ENCODE results near the gene HMOX1. TPM values are rescaled to one million over a fixed set of nuclear protein-coding genes. Genes with fewer than 3 reads are reported as not detected.
"Not testable (repeated sequence)": the region's sequence is repeated elsewhere in the genome, so short reads cannot be mapped to it uniquely, and the experiment has no call there.

The HMOX1 gene
- total RNA-seq, 1 experiment from 2014 or later, result 12.1 TPM

GRCh38 chr22:35394810-35395563, 14.1 kb downstream of the HMOX1 start:
- CTCF ChIA-PET, result interaction anchor here (1.1 kb wide), 1 partner anchor 44 kb away, joined by 3 read pairs; no protein-coding TSS in a partner anchor
- ATAC-seq, result no peak
- no peak overlapping the region for H3K4me3 Mint-ChIP-seq
- no peak overlapping the region; the same call in 1 of the 2 replicates for H3K27ac Mint-ChIP-seq
- H3K9me3 Mint-ChIP-seq, result no peaks in the 10 kb centered on the region
- peaks cover 19% of the 10 kb centered on the region for H3K4me1 Mint-ChIP-seq
- POLR2A ChIA-PET, result interaction anchor here (0.5 kb wide), 1 partner anchor 26 kb away, joined by 3 read pairs; no protein-coding TSS in a partner anchor
- H3K36me3 Mint-ChIP-seq, result peaks cover 5% of the 10 kb centered on the region
- no peak for DNase-seq (ENCODE audit: low spot score)
- no peaks in the 10 kb centered on the region for H3K27me3 Mint-ChIP-seq (ENCODE audit: low read depth)
- TF ChIP-seq EMX1 (CRISPR knock-in tag; IDR thresholded peaks at IDR 0.05) (no peak), CTCF (IDR thresholded peaks at IDR 0.05) (no peak), ZNF281 (CRISPR knock-in tag; IDR thresholded peaks at IDR 0.05) (no peak), CBFB (CRISPR knock-in tag; IDR thresholded peaks at IDR 0.05; ENCODE audit: low read depth) (no peak), AR (CRISPR knock-in tag; IDR thresholded peaks at IDR 0.05) (no peak), ZBTB21 (CRISPR knock-in tag; IDR thresholded peaks at IDR 0.05; ENCODE audit: borderline replicate concordance) (no peak), FOXJ3 (CRISPR knock-in tag; IDR thresholded peaks at IDR 0.05; ENCODE audit: borderline replicate concordance) (no peak), MYBL2 (CRISPR knock-in tag; IDR thresholded peaks at IDR 0.05) (no peak), RORB (CRISPR knock-in tag; IDR thresholded peaks at IDR 0.05) (no peak), ERG (CRISPR knock-in tag; IDR thresholded peaks at IDR 0.05) (no peak), CDX4 (CRISPR knock-in tag; IDR thresholded peaks at IDR 0.05; ENCODE audit: borderline replicate concordance) (no peak), ETV6 (CRISPR knock-in tag; IDR thresholded peaks at IDR 0.05) (no peak), IRF2 (CRISPR knock-in tag; IDR thresholded peaks at IDR 0.05; ENCODE audit: borderline replicate concordance, low read depth) (no peak)

GRCh38 chr22:35396622-35397021, 15.7 kb downstream of the HMOX1 start:
- not testable (repeated sequence) for H3K9me3 Mint-ChIP-seq; H3K4me3 Mint-ChIP-seq; ATAC-seq; DNase-seq (ENCODE audit: low spot score); H3K27me3 Mint-ChIP-seq (ENCODE audit: low read depth)
- H3K36me3 Mint-ChIP-seq, result peaks cover 12% of the 10 kb centered on the region
- peaks cover 27% of the 10 kb centered on the region for H3K4me1 Mint-ChIP-seq
- ChIA-PET POLR2A (interaction anchor here (0.6 to 1.0 kb wide), 2 partner anchors 14 to 19 kb away, joined by 3 read pairs; no protein-coding TSS in a partner anchor), CTCF (interaction anchor here (0.6 to 1.8 kb wide), 4 partner anchors 24 to 121 kb away, joined by 3 to 8 read pairs (median 5); no protein-coding TSS in a partner anchor)
- H3K27ac Mint-ChIP-seq, result peak overlapping the region; percentile 86

All from WTC11 (cell line).